GM12891 (cell line): Measurements from ENCODE around the gene DPH1.

Experiments used
- POLR2A ChIP-seq: IDR thresholded peaks from 2 replicates; pipeline ENCODE4 v1.6.1; 2011; ENCODE audit warnings: low read depth, low read length, control low read depth
- TAF1 ChIP-seq: IDR thresholded peaks from 2 replicates; pipeline ENCODE4 v1.6.1; 2011; ENCODE audit warnings: low read depth, low read length, control low read depth

DNA sequence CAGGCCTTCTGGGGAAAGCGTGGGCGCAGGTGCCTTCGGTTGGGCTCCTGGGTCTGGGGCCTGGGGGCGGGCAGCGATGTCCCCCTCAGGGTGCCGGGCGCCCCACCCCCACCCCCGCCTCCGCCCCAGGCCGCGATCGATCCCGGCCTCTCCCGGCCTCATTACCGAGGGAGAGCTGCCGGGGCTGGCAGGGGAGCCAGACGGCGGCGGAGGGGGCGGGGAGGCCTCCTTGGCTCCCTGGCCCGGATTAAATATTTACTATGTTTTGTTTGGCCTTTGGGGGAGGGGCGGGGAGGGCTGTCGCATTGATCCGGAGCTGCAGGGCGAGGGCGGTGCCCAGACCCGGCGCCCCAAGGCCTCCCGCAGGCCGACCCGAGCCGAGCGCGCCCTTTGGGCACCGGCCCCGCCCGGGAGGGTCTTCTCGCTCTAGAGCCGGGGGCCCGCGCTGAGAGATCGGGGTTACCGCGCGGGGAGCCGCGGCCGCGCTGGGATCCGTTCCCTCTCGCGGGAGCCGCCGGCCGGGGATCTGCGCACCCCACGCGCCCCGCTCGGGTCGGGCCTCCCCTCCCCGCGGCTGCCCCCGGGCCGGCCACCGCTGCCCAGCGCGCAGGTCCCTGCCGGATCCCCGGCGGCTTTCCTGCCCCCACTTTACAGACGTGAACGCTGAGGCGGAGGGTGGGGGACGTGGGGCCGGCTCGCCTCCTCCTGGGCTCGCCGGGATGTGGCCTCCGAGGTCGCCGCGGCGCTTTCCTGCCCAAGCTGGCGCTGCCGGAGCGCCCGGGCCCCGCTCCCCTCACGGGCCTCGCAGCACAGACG, 31.8 kb upstream of the DPH1 start:
- TF ChIP-seq POLR2A (no peak), TAF1 (no peak)
